ENCODE results near the gene OCRL. TPM values are rescaled to one million over a fixed set of nuclear protein-coding genes. Genes with fewer than 3 reads are reported as not detected.
A peak's percentile ranks its signal among the peaks of the same experiment; 100 is the strongest.

OCRL gene
- total RNA-seq, 2 donors from 2014 or later = 12.7 to 17.3 TPM

DNA sequence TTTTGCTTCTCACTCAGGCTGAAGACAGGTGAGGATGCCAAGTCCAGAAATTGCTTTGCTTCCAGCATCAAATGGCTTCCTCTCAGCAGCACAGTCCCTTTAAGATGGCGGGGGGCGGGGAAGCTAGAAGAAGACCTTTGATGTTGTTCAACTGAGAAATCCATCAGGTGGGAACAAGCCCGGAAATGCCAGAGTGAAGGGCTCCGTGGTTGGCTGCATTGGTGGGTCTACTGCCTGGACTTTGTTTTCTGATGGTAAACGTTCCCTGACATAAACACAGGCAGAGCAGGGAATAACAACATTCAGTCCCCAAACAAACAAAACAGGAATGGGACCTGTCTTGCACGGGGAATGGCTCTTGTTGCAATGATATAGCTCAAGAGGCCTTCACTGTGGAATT is 77.4 kb downstream of the OCRL start:
- ATAC-seq (no peak), DNase-seq (no peak)
- intact Hi-C loops (cut with DNase I) = no loop called here

DNA sequence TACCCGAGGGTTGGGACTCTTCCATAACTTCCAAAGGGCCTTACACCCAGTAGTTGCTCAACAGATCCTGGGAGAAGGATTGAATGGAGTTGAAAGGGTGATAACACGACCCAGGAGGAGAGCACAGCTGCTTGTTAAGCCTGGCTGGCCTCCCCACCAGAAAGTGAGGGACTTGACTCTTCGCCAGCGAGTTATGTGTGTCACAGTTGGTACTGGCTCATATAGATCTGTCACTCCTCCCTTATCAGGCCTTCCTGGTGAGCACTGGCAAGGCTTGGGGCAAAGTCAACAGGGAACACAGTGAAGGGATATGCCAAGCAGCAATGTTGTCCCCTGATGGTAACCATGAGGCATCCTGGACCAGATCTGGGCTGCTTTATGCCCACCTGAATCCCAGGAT is 78.9 kb downstream of the OCRL start:
- no peak for DNase-seq
- peak; percentile 30 to 61 for ATAC-seq
- intact Hi-C loops (cut with DNase I) = no loop called here

DNA sequence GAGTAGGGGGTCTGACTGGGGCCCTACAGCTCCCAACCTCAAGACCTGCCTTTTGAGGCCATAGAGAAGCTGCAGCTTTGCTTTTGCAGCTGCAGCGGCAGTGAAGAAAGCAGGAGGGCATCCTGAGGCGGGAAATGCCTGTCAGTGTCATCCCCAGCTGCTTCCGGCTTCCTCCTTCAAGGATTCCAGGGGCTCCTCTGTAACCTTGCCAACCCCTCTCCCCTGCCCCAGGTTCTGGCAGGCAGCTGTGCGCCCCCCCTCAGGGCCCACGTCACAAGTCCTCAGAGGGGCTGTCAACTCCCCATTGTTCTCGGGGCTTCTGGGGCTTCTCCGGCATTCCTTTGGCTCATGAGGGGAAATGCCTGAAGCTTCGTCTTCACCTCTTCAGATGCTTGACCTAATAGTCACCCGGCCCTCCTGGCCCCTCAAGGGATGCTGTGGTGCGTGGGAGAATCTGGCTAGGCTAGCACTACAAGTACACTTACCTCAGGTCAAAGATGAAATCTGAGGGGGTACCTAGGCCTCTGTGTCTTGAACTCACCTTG is 82.8 kb downstream of the OCRL start:
- DNase-seq (no peak), ATAC-seq (no peak)
- intact Hi-C loops (cut with DNase I) = no loop called here

DNA sequence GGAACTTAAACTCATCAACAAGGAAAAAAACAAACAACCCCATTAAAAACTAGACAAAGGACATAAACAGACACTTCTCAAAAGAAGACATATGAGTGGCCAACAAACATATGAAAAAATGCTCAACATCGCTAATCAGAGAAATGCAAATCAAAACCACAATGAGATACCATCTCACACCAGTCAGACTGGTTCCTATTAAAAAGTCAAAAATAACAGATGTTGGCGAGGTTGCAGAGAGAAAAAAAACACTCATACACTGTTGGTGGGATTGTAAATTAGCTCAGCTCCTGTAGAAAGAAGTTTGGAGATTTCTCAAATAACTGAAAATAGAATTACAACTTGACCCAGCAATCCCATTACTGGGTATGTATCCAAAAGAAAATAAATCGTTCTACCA is 86.0 kb downstream of the OCRL start:
- ATAC-seq (no peak), DNase-seq (no peak)
- intact Hi-C loops (cut with DNase I) = no loop called here

DNA sequence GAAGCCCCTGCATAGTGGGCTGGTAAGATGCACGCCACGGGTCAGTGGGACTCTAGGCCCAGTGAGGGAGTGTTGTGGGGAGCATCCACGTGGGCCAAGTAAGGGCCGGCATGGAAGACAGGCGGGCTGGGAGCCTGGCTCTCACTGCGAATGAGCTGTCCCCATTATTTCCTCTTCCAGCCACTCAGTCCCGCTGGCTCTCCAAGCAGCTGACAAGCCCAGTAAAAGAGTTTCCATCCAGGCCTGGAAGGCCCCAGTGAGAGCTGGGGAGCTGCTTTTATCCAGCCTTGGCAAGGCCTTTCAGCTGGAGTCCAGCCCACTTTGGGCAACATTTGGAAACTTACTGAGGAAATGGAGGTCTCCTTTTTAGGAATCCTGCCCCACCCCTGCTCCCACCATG is 89.8 kb downstream of the OCRL start:
- intact Hi-C loops (cut with DNase I) = no loop called here
- DNase-seq (peak; percentile 35), ATAC-seq (peak; percentile 34 to 82)

DNA sequence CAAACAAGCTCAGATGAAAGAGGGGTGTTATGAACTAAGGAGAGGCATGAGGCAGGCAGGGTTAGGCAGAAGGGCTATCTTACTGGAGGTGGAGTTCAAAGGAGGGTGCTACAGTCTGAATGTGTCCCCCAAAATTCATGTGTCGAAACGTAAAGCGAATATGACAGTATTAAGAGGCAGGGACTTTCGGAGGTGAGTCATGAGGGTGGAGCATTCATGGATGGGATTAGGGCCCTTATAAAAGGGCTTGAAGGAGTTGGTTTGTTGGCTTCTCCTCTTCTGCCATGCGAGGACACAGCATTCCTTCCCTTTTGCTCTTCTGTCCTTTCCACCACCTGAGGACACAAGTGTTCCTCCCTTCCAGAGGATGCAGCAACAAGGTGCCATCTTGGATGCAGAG is 91.8 kb downstream of the OCRL start:
- no peak for DNase-seq
- ATAC-seq = no peak
- intact Hi-C loops (cut with DNase I) = no loop called here

DNA sequence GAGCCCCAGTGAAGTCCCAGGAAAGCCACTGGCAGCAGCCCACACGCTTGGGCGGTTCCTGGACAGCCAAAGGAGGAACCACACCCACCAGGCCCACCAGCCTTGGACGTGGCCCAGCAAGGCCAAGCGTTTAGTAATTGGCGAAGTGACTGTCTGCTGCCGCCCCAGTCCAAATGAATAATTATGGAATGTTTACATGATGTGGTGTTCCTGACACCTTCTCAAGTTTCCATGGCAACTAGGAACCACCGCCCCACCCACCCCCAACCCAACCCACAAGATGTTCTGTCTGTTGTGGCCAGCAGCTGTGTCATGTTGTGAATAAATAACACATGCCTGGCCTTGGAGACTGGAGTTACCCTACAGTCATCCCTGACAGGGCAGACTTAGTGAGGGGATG is 92.4 kb downstream of the OCRL start:
- no peak for DNase-seq
- intact Hi-C loops (cut with DNase I) = no loop called here
- no peak for ATAC-seq

DNA sequence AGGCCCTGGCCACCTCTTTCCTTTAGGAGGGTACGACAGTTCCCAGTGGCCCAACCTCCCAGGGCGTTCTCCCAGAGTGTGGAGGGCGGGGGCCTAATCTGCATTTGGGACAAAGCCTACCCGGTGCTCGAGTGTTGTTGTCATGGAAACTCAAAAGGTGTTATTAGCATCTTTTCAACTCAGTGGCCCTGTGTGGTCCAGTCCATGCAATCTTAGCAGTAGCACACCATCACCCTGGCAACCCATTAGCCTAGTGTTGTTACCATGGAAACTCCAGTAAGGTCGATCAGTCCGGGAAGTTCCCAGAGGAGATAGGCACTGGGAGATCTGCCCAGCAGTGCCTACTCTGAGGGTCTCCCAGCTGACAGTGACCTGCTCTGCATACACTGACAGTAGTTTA is 94.5 kb downstream of the OCRL start:
- no peak for DNase-seq
- intact Hi-C loops (cut with DNase I) = no loop called here

DNA sequence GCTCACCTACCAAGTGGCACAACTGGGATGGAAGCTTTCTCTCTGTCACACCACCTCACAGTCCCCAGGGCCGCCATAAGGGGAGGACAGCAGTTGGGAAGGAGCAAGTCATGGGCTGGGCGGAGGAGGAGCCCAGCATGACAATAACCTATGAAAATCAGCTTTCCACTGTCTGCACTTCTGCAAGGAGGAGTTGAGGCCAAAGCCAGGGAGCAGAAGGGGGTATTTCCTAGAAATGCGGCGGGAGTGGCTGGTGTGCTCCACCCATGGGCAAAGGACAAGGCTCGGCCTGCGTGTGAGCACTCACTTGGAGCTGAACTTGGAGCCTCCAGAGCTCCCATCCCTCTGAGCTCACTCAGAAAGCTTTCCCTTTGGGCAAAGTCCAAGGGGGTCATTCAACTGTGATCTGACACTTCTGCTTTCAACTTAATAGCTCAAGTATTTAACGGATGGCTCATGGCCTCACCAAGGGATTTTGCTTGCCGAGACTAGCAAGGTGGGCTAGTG is 96.2 kb downstream of the OCRL start:
- no peak for ATAC-seq
- no peak for DNase-seq
- intact Hi-C loops (cut with DNase I) = loop anchor here (2.0 to 5.0 kb wide), 2 partner anchors 91 kb away; no protein-coding TSS in a partner anchor

More for the DNA sequence above, 94.5 kb downstream of the OCRL start:
- ATAC-seq = no peak

DNA sequence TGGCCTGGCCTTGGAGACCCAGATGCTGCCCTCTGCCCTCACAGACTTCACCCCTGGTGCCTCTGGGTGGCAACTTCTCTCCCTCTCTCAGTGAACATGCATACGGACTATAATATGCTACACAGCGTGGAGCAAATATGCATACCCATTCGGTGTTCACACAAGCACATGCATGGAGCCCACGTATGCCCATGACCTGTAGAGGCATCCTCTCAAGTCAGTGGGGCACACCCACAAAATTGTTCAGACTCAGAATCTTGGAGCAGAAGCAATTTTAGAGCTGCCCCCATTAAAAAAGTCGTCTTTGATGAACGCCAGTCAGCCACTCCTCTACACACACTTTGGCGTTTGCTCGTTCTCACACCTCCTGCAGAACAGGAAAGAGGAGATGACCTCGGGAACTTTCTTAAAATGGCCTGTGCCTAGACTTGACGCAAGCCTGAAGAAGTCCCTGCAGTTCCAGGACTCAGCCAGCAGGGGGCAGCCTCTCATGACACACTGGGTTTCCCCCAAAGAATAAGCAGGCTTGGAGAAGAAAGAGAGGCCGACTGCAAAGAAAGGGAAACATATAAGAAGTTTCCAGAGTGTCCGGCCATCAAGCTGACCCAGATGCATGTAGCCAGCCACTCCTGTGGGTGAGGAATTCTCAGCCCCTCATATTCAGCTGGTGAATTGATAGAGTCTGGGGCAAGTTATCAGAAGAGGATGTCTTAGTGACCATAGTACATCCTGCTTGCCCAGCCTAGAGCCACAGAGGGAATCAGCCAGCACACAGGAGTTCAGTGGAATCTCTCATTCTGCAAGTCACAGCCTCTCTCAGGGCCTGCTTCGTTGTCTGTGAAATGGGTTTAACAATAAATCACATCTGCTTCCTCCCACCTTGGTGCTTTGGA is 97.4 kb downstream of the OCRL start:
- DNase-seq = peak; percentile 65
- intact Hi-C loops (cut with DNase I) = loop anchor here (2.0 to 5.0 kb wide), 2 partner anchors 89 to 90 kb away; no protein-coding TSS in a partner anchor
- peak; percentile 66 to 74 for ATAC-seq

DNA sequence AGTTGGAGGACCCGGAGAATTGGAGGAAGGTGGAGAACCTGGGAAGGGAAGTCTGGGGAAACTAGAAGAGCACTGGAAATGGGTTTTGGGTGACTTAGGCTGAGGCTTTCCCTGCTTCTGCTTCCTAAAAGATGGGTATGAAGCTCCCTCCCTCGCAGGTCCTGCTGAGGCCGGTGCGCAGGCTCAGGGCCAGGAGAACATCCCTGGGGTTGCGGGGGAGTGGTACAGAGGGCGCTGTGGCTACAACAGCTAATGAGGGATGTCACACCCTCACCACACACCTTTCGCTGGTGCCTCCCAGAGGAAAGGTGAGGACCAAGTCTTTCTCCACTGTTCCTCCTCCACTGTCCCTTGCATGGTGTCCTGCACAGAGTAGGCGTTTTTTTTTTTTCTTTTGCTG is 98.9 kb downstream of the OCRL start:
- intact Hi-C loops (cut with DNase I) = loop anchor here in 1 of 2 donors (5.0 kb wide), 1 partner anchor 88 kb away; no protein-coding TSS in a partner anchor
- ATAC-seq (no peak), DNase-seq (no peak)

DNA sequence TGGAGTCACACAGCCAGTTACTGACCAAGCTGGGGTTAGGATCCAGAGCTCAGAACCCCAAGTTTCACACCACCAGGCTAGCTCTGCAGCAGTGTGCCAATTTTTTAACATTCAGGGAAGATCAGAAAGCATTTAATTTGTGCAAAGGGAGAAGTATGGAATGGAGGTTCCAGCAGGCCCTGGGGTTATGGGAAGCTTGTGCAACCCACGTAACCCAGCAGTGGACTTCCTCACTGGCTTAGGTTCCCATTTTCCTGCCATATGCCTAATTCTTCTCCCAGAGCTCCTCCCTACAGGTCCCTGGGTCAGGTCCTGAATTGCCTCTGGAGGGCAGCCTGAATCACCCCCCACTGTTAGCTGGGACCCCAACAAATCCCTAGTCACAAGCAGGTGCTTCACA is 100.7 kb downstream of the OCRL start:
- ATAC-seq = no peak
- intact Hi-C loops (cut with DNase I) = no loop called here
- no peak for DNase-seq

DNA sequence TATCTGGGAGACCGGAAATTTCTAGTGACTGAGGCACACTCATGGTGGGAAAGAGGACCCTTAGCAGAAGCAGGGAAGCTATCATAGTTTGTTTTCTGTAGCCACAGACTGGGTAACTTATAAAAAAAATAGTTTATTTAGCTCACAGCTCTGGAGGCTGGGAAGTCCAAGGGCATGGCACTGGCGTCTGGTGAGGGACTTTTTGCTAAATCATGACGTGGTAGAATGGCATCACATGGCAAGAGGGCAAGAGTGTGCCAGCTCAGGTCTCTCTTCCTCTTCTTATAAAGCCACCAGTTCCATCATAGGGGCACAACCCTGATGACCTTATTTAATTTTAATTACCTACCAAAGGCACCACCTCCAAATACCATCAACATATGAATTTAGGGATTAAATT is 101.4 kb downstream of the OCRL start:
- DNase-seq (no peak), ATAC-seq (no peak)
- intact Hi-C loops (cut with DNase I) = no loop called here

DNA sequence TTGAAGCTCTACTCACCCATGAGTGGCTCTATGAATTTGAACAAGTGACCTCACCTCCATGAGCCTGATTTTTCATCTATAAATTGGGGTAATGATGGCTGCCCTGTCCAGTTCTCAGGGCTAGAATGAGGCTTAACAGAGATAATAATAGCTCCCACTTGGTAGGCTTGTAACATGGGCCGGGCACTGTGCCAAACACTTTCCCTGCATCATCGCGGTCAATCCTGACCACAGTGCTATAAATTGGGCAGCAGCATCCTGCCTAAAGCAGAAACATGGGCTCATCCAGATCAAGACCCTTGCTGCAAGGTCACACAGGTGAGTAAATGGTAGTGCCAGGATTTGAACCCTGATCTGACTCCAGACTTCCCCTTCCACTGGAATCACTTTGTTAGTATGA is 101.9 kb downstream of the OCRL start:
- ATAC-seq = peak in 1 of 2 donors; percentile 44
- intact Hi-C loops (cut with DNase I) = no loop called here

More for the DNA sequence above, 101.9 kb downstream of the OCRL start:
- no peak for DNase-seq

Other genes with a start within 250 kb of the OCRL start
- 10 to 100 TPM; 30.9 to 41.9 TPM for gene SMARCA1, start 16.8 kb upstream of the OCRL start, total RNA-seq
- gene APLN, start 114.7 kb downstream of the OCRL start, total RNA-seq = 10 to 100 TPM in 1 of 2 donors, 1 to 10 TPM in 1; 5.7 to 18.0 TPM
- 1 to 10 TPM; 2.0 to 2.5 TPM for gene XPNPEP2, start 198.7 kb downstream of the OCRL start, total RNA-seq
- 1 to 10 TPM; 5.8 to 9.2 TPM for gene SASH3, start 239.7 kb downstream of the OCRL start, total RNA-seq

Measured in left cardiac atrium (tissue), 4 donors.